HEK293T (cell line): ENCODE measurements around the gene RAB27B.
"Not testable (repeated sequence)": the region's sequence is repeated elsewhere in the genome, so short reads cannot be mapped to it uniquely, and the experiment has no call there.

Experiments used
- BHLHE40 ChIP-seq: fragments of 450-650 bp; IDR thresholded peaks from 2 replicates; pipeline ENCODE4 v1.6.1; 2016; ENCODE audit warnings: mild to moderate bottlenecking, moderate library complexity, borderline replicate concordance
- ELF4 ChIP-seq: fragments of 450-650 bp; IDR thresholded peaks from 2 replicates; pipeline ENCODE4 v1.6.1; 2017; ENCODE audit warnings: antibody characterized with exemption
- FOXM1 ChIP-seq: fragments of 450-650 bp; IDR thresholded peaks from 2 replicates; pipeline ENCODE4 v1.6.1; 2017; ENCODE audit warnings: mild to moderate bottlenecking, borderline replicate concordance
- HDGF ChIP-seq: fragments of 450-650 bp; IDR thresholded peaks from 2 replicates; pipeline ENCODE4 v1.6.1; 2017; ENCODE audit warnings: antibody characterized with exemption, borderline replicate concordance
- SP1 ChIP-seq: fragments of 450-650 bp; IDR thresholded peaks from 2 replicates; pipeline ENCODE4 v1.6.1; 2017
- SUZ12 ChIP-seq: fragments of 450-650 bp; IDR thresholded peaks from 2 replicates; pipeline ENCODE4 v1.6.1; 2016; ENCODE audit warnings: mild to moderate bottlenecking
- TARDBP ChIP-seq: fragments of 450-650 bp; IDR thresholded peaks from 2 replicates; pipeline ENCODE4 v1.6.1; 2016
- ZNF384 ChIP-seq: fragments of 450-650 bp; IDR thresholded peaks from 2 replicates; pipeline ENCODE4 v1.6.1; 2016

GRCh38 chr18:54810662-54811061, 17.6 kb upstream of the RAB27B start:
- not testable (repeated sequence) for TF ChIP-seq SP1, HDGF, SUZ12, TARDBP, BHLHE40, ELF4, ZNF384, FOXM1
